Activated CD4-positive, alpha-beta T cell treated with anti-CD3 and anti-CD28 coated beads for 24 hours (primary cell): ENCODE results near the gene ETDC.
"Not testable (repeated sequence)": the region's sequence is repeated elsewhere in the genome, so short reads cannot be mapped to it uniquely, and the experiment has no call there.

Experiments
- DNase-seq, 2 donors: peaks; one replicate each; pipeline ENCODE4 v3.0.0-alpha.2; 2020; ENCODE audit warnings: low read depth in 2 of 2

ETDC gene

DNA sequence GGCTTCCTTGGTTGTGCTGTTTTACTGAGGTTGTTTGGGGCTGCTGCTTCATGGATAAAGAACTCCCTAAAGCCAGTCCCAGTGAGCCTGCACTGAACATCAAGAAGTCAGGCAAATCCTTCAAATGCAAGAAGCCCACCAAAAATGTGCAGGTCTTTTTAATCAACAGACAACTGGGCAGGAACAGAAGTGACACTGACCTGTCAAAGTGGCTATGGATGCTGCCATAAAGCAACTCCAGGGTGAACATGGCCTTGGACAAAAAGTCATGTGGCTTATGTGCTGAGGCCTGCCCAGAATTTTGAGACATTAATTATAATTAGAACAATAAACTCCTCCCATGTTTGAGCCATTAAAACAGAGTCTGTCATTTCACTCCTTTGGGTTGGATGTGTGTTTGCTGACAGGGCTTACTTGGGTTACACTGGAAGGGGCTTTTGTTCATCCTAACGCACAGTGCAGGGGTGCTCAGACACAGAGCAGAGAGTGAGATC, at the start of gene ETDC:
TSS of gene ETDC (plus strand) at position 51 of the 494 bp plus-strand sequence. CDS start at position 51, 0 bp downstream.
- no peak for DNase-seq

DNA sequence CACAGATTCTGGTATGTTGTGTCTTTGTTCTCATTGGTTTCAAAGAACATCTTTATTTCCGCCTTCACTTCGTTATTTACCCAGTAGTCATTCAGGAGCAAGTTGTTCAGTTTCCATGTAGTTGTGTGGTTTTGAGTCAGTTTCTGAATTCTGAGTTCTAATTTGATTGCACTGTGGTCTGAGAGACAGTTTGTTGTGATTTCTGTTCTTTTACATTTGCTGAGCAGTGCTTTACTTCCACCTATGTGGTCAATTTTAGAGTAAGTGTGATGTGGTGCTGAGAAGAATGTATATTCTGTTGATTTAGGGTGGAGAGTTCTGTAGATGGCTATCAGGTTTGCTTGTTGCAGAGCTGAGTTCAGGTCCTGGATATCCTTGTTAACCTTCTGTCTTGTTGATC, 48.3 kb upstream of the ETDC start:
- DNase-seq, result not testable (repeated sequence)

DNA sequence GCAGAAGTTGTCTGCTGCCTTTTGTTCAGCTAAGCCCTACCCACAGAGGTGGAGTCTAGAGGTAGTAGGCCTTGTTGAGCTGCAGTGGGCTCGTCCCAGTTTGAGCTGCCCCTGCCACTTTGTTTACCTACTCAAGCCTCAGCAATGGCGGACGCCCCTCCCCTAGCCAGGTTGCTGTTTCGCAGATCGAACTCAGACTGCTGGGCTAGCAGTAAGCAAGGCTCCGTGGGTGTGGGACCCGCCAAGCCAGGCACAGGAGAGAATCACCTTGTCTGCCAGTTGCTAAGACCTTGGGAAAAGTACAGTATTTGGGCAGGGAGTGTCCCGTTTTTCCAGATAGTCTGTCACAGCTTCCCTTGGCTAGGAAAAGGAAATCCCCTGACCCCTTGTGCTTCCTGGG, 45.9 kb upstream of the ETDC start:
- DNase-seq, result not testable (repeated sequence)

- no peak for DNase-seq
Observed at GRCh38 chrX:135264206-135264605, 45.1 kb upstream of the ETDC start.

GRCh38 chrX:135273162-135273561, 36.1 kb upstream of the ETDC start:
- DNase-seq, result no peak

GRCh38 chrX:135275973-135276372, 33.3 kb upstream of the ETDC start:
- no peak for DNase-seq

- no peak for DNase-seq
Observed at GRCh38 chrX:135287266-135287823, 21.9 kb upstream of the ETDC start.

DNA sequence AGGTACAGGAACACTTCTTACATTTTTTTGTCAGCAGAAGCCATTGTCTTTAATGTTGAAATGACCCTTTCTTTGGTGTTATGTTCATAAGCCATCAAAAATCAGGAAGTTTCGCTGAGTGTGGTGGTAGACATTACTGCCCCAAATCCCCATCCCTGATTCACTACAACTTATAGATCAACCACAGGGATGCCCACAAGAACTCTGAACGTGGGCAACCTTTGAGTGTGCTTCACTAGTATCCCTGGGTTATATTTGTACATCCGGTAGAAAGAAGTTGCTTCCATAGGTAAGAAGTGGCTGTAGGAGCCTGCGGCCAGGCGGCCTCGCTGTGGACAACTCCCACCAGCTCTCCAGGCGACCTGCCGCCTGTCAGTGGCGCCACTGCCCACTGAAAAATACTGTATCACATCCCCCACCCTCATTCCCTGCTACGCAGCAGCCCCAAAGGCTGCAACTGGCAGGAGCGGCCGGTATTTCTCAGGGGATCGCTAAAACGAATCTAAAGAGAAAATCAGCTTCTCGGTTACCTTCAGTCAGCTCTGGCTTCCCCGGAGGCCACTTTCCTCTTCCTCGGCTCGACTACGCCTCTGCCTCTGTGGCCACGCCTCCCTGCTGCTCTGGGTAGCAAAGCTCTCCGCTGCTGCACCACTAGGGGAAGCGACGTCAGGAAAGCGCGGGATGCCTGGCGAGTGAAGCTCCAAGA, 13.9 kb upstream of the ETDC start:
- DNase-seq, result peak; percentile 35 to 48

- no peak for DNase-seq
Observed at GRCh38 chrX:135295944-135296305, 13.4 kb upstream of the ETDC start.

DNA sequence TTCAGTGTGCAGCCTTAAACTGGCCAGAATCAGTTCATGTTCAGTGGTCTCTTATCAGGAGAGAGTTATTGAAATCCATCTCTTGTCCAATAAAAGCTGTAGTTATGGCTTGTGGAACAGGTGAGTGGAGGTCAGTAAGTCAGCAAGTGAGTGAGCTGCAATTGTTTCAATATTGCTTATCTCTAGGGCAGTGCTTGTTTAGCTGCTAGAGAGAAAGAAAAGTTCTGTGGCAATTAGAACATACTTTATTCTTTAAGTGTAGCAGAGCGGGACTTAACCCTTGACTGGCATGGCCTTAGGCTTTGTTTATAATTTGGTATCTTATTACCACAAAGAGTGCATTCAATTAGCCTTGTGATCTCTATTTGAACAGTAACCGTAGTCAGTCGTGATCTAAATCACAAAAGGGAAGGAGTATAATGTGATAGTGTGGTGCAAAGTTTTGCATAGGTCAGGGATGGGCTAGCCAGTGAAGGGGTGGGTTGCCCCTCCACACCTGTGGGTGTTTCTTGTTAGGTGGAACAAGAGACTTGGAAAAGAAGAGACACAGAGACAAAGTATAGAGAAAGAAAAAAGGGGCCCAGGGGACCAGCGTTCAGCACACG, 6.9 kb upstream of the ETDC start:
- DNase-seq, result no peak

DNA sequence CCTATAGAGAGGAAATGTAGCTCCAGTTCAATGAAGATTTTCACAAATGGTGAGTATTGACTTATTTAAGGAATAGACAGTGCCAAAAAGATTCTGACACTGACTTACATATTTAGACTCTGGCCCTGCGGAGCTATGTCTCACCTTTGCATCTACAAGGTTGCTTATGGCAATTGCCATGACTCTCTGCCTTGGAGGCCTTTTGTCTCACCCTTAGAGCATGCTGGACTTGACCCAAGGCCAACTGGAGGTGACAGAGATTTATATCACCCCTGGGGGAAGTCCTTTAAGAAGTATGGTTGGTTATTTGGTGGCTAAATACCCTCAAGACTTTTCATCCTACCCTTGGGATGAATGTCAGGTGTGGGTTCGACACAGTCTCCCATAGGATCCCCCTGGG, 4.5 kb upstream of the ETDC start:
- DNase-seq, result no peak

DNA sequence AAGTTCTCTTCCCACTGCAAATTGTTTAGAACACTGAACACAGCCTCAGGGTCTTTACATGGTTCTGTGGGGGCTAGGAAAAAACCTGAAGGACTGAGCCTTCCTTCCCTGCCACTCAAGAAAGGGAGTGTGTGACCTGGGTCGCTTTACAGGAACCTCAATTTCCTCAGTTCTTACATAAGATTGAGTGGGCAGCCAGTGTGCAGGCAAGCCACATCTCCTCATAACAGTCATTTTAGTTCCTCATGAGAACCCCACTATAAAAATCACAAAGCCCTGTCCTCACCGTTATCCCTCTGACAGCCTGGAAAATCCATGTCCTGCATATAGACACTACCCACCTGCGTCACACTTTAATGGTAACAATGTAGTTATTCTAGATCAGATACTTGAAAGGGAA, 2.1 kb upstream of the ETDC start:
- DNase-seq, result no peak

GRCh38 chrX:135308345-135308855, 880 bp upstream of the ETDC start:
- no peak for DNase-seq

- DNase-seq, result no peak
Observed at GRCh38 chrX:135315864-135316263, 6.6 kb downstream of the ETDC start.

- no peak for DNase-seq
Observed at GRCh38 chrX:135324463-135324862, 15.2 kb downstream of the ETDC start.

GRCh38 chrX:135325036-135325818, 15.9 kb downstream of the ETDC start:
- DNase-seq, result not testable (repeated sequence)

- DNase-seq, result no peak
Observed at GRCh38 chrX:135327299-135327698, 18.0 kb downstream of the ETDC start.

DNA sequence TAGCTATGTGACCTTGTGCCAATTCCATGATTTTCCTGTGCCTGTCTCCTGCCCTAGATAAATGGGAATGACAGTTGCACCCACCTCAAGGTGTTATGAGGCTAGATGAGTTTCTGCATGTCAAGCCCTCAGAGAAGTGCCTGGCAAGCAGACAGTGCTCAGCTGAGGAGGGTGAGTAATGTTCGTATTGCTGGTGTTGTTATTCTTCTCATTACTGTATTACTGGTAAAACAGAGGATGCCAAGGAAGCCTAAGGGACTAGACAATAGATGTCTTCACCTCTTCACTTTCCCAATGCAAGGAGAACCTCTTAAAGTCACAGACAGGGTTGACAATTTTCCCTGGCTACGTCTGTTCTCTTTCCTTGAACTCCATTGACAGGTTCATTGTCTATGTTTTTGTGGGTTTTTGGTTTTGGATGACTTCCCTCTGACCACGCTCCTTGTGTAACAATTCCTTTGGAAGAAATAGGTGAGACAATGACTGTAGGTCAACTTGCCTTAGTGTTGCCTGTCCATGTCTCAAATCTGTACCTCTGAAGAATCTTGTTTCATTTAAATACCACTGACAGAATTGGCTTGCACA, 19.2 kb downstream of the ETDC start:
- DNase-seq, result no peak

GRCh38 chrX:135330706-135331105, 21.4 kb downstream of the ETDC start:
- DNase-seq, result no peak

DNA sequence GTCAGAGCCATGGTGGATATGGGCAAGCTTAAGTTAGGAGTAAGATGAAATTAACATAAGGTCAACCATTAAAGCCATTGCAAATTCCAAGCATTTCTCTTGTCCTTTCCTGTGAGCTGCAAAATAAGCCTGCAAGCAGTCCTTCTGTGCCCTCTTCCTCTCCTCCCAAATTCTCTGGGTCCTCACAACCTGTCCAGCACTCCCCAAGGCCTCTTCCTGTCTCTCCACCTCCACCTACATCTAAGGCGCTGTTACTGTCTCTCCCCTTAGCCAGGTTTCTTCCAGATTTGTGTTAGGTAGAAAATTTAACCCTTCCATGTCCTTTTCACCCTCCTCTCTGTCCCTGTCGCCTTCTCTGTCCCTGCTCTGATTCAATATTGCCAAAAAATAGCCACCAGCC, 22.2 kb downstream of the ETDC start:
- DNase-seq, result no peak

GRCh38 chrX:135340831-135341230, 31.6 kb downstream of the ETDC start:
- DNase-seq, result no peak

GRCh38 chrX:135345107-135345589, 35.9 kb downstream of the ETDC start:
- no peak for DNase-seq
